Tibial nerve (tissue), 4 donors: ENCODE results near the gene PRRX1.

Source experiments
- CTCF ChIP-seq, 5 experiments: fragments of 200-600 bp in 3 of 5; fragments of 450-650 bp in 2 of 5; sonication (generic) in 3 of 5; IDR thresholded peaks; one replicate each; pipeline ENCODE4 v1.5.1; 2016 to 2019; ENCODE audit warnings: antibody characterized with exemption in 5 of 5, mild to moderate bottlenecking in 3 of 5, moderate library complexity in 2 of 5
- EP300 ChIP-seq, 2 donors: sonication (generic); formaldehyde crosslinking; IDR thresholded peaks; one replicate each; pipeline ENCODE4 v1.6.1; 2017; ENCODE audit warnings: antibody characterized with exemption in 2 of 2, mild to moderate bottlenecking in 1 of 2
- POLR2A ChIP-seq, 2 donors: fragments of 450-650 bp; IDR thresholded peaks; one replicate each; pipeline ENCODE4 v1.6.1; 2017; ENCODE audit warnings: antibody characterized with exemption in 2 of 2, mild to moderate bottlenecking in 2 of 2, moderate library complexity in 2 of 2

- TF ChIP-seq CTCF (IDR thresholded peaks at IDR 0.05) (no peak), EP300 (IDR thresholded peaks at IDR 0.05) (no peak), POLR2A (IDR thresholded peaks at IDR 0.05) (no peak)
Observed at GRCh38 chr1:170695955-170696590, 32.1 kb downstream of the PRRX1 start.
